Adrenal gland (tissue), 5 donors: ENCODE results near the gene IDH3A.
A peak's percentile ranks its signal among the peaks of the same experiment; 100 is the strongest.

Source experiments
- CTCF ChIP-seq, 6 experiments: fragments of 450-650 bp in 4 of 6; fragments of 200-600 bp in 2 of 6; sonication (generic) in 1 of 6; IDR thresholded peaks; 1 replicate in 5 of 6; 2 replicates in 1 of 6; pipeline versions ENCODE4 v1.5.1 to v1.8.0; 2016 to 2021; ENCODE audit warnings: antibody characterized with exemption in 6 of 6, mild to moderate bottlenecking in 2 of 6, moderate library complexity in 1 of 6
- POLR2A ChIP-seq, 2 donors: fragments of 450-650 bp; IDR thresholded peaks; one replicate each; pipeline ENCODE4 v1.6.1; 2017; ENCODE audit warnings: antibody characterized with exemption in 2 of 2, mild to moderate bottlenecking in 2 of 2, moderate library complexity in 1 of 2
- donor health status: DM: no; HTN: no; CAD: no.

DNA sequence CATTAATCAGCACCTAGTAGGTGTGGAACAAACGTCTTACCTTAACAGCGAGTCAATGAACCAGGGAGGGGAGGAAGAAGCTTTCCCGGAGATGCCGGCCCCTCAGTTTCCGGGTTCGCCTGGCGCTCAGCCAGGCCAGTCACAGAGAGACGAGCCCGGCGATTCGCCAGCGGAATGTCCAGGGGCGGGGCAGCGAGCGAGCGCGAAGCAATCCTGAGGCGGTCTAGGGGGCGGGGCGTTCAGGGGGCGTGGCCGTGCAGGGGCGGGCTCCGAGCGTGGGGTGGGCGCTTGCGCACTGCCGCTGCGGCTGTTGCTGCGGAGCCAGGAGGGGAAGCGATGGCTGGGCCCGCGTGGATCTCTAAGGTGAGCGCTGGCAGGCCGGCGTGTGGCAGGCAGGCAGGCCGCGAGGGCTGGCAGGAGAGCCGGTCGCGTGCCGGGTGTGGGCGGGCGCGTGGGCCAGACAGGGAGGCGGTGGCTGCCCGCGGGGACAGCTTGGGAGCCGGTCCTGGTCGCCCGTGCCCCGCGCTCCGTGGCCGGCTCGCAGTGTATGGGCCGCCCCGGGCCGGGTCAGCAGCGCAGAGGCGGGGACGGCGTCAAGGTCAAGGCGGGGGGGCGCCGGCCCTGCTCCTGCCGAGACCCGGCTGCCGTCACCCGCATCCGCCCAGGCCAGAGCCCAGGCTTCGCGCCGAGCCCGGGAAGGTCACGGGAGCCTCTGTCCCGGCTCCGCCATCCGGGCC is at the start of gene IDH3A:
- TF ChIP-seq POLR2A (IDR thresholded peaks at IDR 0.05) (peak; percentile 68 to 90), CTCF (IDR thresholded peaks at IDR 0.05) (no peak)
